H1 (cell line): ENCODE data around the gene CREB3.

Experiments
- POLR2AphosphoS5 ChIP-seq: IDR thresholded peaks from 2 replicates; pipeline ENCODE4 v1.6.1; 2011; ENCODE audit warnings: low read depth, low read length
- SP2 ChIP-seq: IDR thresholded peaks from 2 replicates; pipeline ENCODE4 v1.6.1; 2012; ENCODE audit warnings: mild to moderate bottlenecking, low read length, inconsistent platforms
- TF ChIP-seq, protein P1 (sequence below), 3 experiments: IDR thresholded peaks; 1 replicate in 2 of 3; 2 replicates in 1 of 3; pipeline versions ENCODE4 v1.5.1 to v1.6.1; 2011; ENCODE audit warnings: low read length in 3 of 3, mild to moderate bottlenecking in 3 of 3, inconsistent platforms in 2 of 3, low read depth in 1 of 3, moderate library complexity in 1 of 3; ENCODE audit not compliant: insufficient read depth in 1 of 3; ENCODE audit errors: control extremely low read depth in 1 of 3

DNA sequence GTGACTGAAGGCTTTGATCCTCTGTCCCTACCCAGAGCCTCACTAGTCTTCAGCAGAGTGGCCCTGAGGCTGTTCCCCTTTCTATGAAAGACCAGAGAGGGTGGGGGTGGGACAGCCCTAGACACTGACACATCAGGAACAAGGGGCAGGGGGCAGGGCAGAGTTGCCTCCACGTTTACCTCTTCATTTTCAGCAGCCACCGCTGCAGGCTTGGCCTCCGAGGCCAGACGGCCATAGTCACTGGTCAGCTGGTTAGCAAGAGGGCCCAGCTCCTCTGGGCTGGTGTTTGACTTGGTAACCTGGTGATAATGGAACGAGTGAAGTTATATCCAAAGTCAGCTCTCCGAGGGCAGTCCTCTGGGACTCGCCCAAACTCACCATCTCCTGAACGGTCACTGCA, 27.1 kb upstream of the CREB3 start:
- no peak for TF ChIP-seq SP2
- TF ChIP-seq, protein P1, sequence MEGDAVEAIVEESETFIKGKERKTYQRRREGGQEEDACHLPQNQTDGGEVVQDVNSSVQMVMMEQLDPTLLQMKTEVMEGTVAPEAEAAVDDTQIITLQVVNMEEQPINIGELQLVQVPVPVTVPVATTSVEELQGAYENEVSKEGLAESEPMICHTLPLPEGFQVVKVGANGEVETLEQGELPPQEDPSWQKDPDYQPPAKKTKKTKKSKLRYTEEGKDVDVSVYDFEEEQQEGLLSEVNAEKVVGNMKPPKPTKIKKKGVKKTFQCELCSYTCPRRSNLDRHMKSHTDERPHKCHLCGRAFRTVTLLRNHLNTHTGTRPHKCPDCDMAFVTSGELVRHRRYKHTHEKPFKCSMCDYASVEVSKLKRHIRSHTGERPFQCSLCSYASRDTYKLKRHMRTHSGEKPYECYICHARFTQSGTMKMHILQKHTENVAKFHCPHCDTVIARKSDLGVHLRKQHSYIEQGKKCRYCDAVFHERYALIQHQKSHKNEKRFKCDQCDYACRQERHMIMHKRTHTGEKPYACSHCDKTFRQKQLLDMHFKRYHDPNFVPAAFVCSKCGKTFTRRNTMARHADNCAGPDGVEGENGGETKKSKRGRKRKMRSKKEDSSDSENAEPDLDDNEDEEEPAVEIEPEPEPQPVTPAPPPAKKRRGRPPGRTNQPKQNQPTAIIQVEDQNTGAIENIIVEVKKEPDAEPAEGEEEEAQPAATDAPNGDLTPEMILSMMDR (IDR thresholded peaks at IDR 0.05; ENCODE audit: control extremely low read depth in 1 of 3, insufficient read depth in 1 of 3, low read depth in 1 of 3, low read length in 3 of 3), result no peak
- TF ChIP-seq POLR2AphosphoS5, result no peak
